Left colon (tissue), 2 donors: Measurements from ENCODE around the gene IPO4. TPM values are rescaled to one million over a fixed set of nuclear protein-coding genes. Genes with fewer than 3 reads are reported as not detected.

Source experiments
- microRNA-seq, 2 donors: library from miRNA; unstranded; fragments of <30 nt; microRNA quantifications; one replicate each; pipeline versions ENCODE4 v1.1.0 to v1.2.0, GENCODE V29; 2020
- total RNA-seq, 2 donors: library from RNA; stranded (reverse); fragmentation: NEBNext Ultra II Directional; extraction: Animal tissue kit (Norgen Biotek cat#: 25700); gene quantifications; one replicate each; pipeline ENCODE4 v1.2.1, GENCODE V29; 2021
- donor health status: DM: no; HTN: no; CAD: no.
- donor health status: DM: yes; HTN: yes; CAD: no.

The IPO4 gene
- total RNA-seq, 2 donors from 2014 or later, result 17.3 to 26.3 TPM

Small RNA genes within 50 kb of the gene (microRNA-seq; reads per million reads assigned to microRNA genes)
- gene MIR7703, result 0 reads per million in 2 donors

Other genes with a start within 250 kb of the IPO4 start
- 10 to 100 TPM; 38.3 to 46.0 TPM for gene DHRS4, start 235.0 kb downstream of the IPO4 start, total RNA-seq
- 10 to 100 TPM; 31.8 to 43.2 TPM for gene DHRS4L2, start 199.9 kb downstream of the IPO4 start, total RNA-seq
- gene CARMIL3, start 136.8 kb downstream of the IPO4 start, total RNA-seq, result 1 to 10 TPM; 1.1 to 3.4 TPM
- under 1 TPM; 0.28 to 0.31 TPM for gene CPNE6, start 117.3 kb downstream of the IPO4 start, total RNA-seq
- gene PCK2, start 94.5 kb downstream of the IPO4 start, total RNA-seq, result 100 to 1,000 TPM; 150 to 223 TPM
- gene DCAF11, start 74.0 kb downstream of the IPO4 start, total RNA-seq, result 100 to 1,000 TPM; 101 to 107 TPM
- gene NRL, start 73.9 kb downstream of the IPO4 start, total RNA-seq, result 1 to 10 TPM; 1.2 to 1.5 TPM
- gene FITM1, start 58.2 kb downstream of the IPO4 start, total RNA-seq, result 1 to 10 TPM; 1.0 TPM
- gene PSME1, start 52.6 kb downstream of the IPO4 start, total RNA-seq, result 100 to 1,000 TPM; 196 to 249 TPM
- 10 to 100 TPM; 13.9 to 25.7 TPM for gene EMC9, start 47.2 kb downstream of the IPO4 start, total RNA-seq
- gene PSME2, start 42.2 kb downstream of the IPO4 start, total RNA-seq, result 100 to 1,000 TPM; 140 to 240 TPM
- gene RNF31, start 41.3 kb downstream of the IPO4 start, total RNA-seq, result 10 to 100 TPM; 49.1 to 50.3 TPM
- gene IRF9, start 27.6 kb downstream of the IPO4 start, total RNA-seq, result 100 to 1,000 TPM in 1 of 2 donors, 10 to 100 TPM in 1; 53.7 to 105 TPM
- 10 to 100 TPM in 1 of 2 donors, 1 to 10 TPM in 1; 6.9 to 21.0 TPM for gene REC8, start 16.7 kb downstream of the IPO4 start, total RNA-seq
- 10 to 100 TPM; 49.2 to 52.7 TPM for gene TM9SF1, start 6.6 kb upstream of the IPO4 start, total RNA-seq
- under 1 TPM in 1 of 2 donors, not detected in 1; 0.47 TPM for gene TSSK4, start 16.9 kb upstream of the IPO4 start, total RNA-seq
- gene CHMP4A, start 24.7 kb upstream of the IPO4 start, total RNA-seq, result 10 to 100 TPM; 43.5 to 48.0 TPM
- gene MDP1, start 27.2 kb upstream of the IPO4 start, total RNA-seq, result 10 to 100 TPM; 11.8 to 13.8 TPM
- 100 to 1,000 TPM; 110 to 135 TPM for gene NEDD8, start 43.6 kb upstream of the IPO4 start, total RNA-seq
- gene GMPR2, start 44.1 kb upstream of the IPO4 start, total RNA-seq, result 10 to 100 TPM; 62.4 to 64.8 TPM
- gene TINF2, start 53.8 kb upstream of the IPO4 start, total RNA-seq, result 10 to 100 TPM; 56.6 to 64.0 TPM
- 1 to 10 TPM; 2.3 to 2.9 TPM for gene TGM1, start 74.4 kb upstream of the IPO4 start, total RNA-seq
- gene RABGGTA, start 82.8 kb upstream of the IPO4 start, total RNA-seq, result 10 to 100 TPM; 35.0 to 41.8 TPM
- gene DHRS1, start 111.0 kb upstream of the IPO4 start, total RNA-seq, result 10 to 100 TPM; 64.2 to 76.6 TPM
- 10 to 100 TPM; 24.4 to 26.0 TPM for gene NOP9, start 111.0 kb upstream of the IPO4 start, total RNA-seq
- 10 to 100 TPM; 10.7 to 16.6 TPM for gene CIDEB, start 119.2 kb upstream of the IPO4 start, total RNA-seq
- 1 to 10 TPM; 2.9 to 4.2 TPM for gene LTB4R2, start 121.3 kb upstream of the IPO4 start, total RNA-seq
- gene LTB4R, start 122.7 kb upstream of the IPO4 start, total RNA-seq, result 1 to 10 TPM; 2.9 to 4.3 TPM
- gene ADCY4, start 146.3 kb upstream of the IPO4 start, total RNA-seq, result 10 to 100 TPM; 10.1 to 16.4 TPM
- 10 to 100 TPM; 56.6 to 67.9 TPM for gene RIPK3, start 151.2 kb upstream of the IPO4 start, total RNA-seq
- gene NFATC4, start 179.4 kb upstream of the IPO4 start, total RNA-seq, result 10 to 100 TPM; 12.8 to 17.4 TPM
- gene NYNRIN, start 210.2 kb upstream of the IPO4 start, total RNA-seq, result 10 to 100 TPM; 11.7 to 13.2 TPM
- gene CBLN3, start 240.9 kb upstream of the IPO4 start, total RNA-seq, result 1 to 10 TPM; 2.0 to 2.5 TPM
- 10 to 100 TPM; 70.8 to 97.3 TPM for gene KHNYN, start 241.1 kb upstream of the IPO4 start, total RNA-seq